HepG2 (cell line): ENCODE results near the gene MTHFD2. TPM values are rescaled to one million over a fixed set of nuclear protein-coding genes. Genes with fewer than 3 reads are reported as not detected.
A peak's percentile ranks its signal among the peaks of the same experiment; 100 is the strongest.

Experiments used
- ATAC-seq: fragments of 200-7000 bp; cut with Tn5 transposase; 3 replicates; pipeline ENCODE4 v1.9.1; 2020; ENCODE audit warnings: mild to moderate bottlenecking, moderate library complexity
- BruUV-seq: library from RNA; stranded (reverse); fragments of 400-500 nt; replicated peaks from 2 replicates; lab custom pipeline; 2021; lab: Mats Ljungman, UMichigan
- CTCF ChIA-PET: fragments of 300-600 bp; formaldehyde crosslinking; extraction: SDS; loops from one replicate; lab custom pipeline; 2021; ENCODE audit warnings: low total read pairs, inconsistent platforms, low intra/inter-chr PET ratio; lab: Yijun Ruan, JAX
- POLR2A ChIA-PET: fragments of 350-600 bp; sonication (Branson Sonifier 250); formaldehyde crosslinking; loops from one replicate; lab custom pipeline; 2020; ENCODE audit warnings: antibody characterized with exemption, inconsistent platforms; lab: Yijun Ruan, JAX
- DNase-seq: peaks from one replicate; pipeline ENCODE4 v3.0.0-alpha.2; 2015; ENCODE audit warnings: low spot score
- FAIRE-seq: peaks from 3 replicates; lab custom pipeline; 2011; peaks lifted over from hg19 to GRCh38; lab: Jason Lieb, UNC
- H2AFZ ChIP-seq: one replicate; pipeline ENCODE4 v1.6.1; 2011; ENCODE audit warnings: low read length, inconsistent platforms
- H3K27ac ChIP-seq: fragments of 300-600 bp; 3 replicates; pipeline ENCODE4 v1.8.0; 2011; ENCODE audit warnings: mixed run types, mild to moderate bottlenecking, mixed read lengths, low read length, inconsistent platforms; ENCODE audit not compliant: insufficient read depth; ENCODE audit errors: extremely low read length
- H3K27me3 ChIP-seq, 2 experiments: fragments of 200-600 bp in 1 of 2; 2 replicates in 1 of 2; 3 replicates in 1 of 2; pipeline versions ENCODE4 v1.6.0 to v1.8.0; 2011; ENCODE audit warnings: low read length in 2 of 2, mild to moderate bottlenecking in 2 of 2, moderate library complexity in 2 of 2, inconsistent platforms in 1 of 2; ENCODE audit not compliant: insufficient read depth in 2 of 2, control insufficient read depth in 1 of 2
- H3K36me3 ChIP-seq, 2 experiments: fragments of 200-600 bp in 1 of 2; replicated peaks in 1 of 2; 2 replicates in 1 of 2; 3 replicates in 1 of 2; pipeline versions ENCODE4 v1.5.1 to v1.8.0; 2011; ENCODE audit warnings: low read length in 2 of 2, inconsistent platforms in 1 of 2; ENCODE audit not compliant: insufficient read depth in 2 of 2, control insufficient read depth in 1 of 2
- H3K4me1 ChIP-seq: 2 replicates; pipeline ENCODE4 v1.5.1; 2012; ENCODE audit warnings: low read length, inconsistent platforms; ENCODE audit not compliant: insufficient read depth
- H3K4me2 ChIP-seq: 2 replicates; pipeline ENCODE4 v1.6.0; 2011; ENCODE audit warnings: low read depth, low read length, inconsistent platforms
- H3K4me3 ChIP-seq, 3 experiments: fragments of 200-600 bp in 1 of 3; sonication (generic), shearing (Covaris generic) in 1 of 3; replicated peaks in 1 of 3; 2 replicates each; pipeline ENCODE4 v1.5.1; 2011 to 2016; ENCODE audit warnings: low read length in 3 of 3, inconsistent platforms in 2 of 3, low read depth in 2 of 3, mild to moderate bottlenecking in 2 of 3, control low read depth in 1 of 3, mixed read lengths in 1 of 3; ENCODE audit not compliant: insufficient read depth in 1 of 3
- H3K79me2 ChIP-seq: one replicate; pipeline ENCODE4 v1.6.1; 2011; ENCODE audit warnings: low read length, inconsistent platforms; ENCODE audit not compliant: insufficient read depth
- H3K9ac ChIP-seq: 2 replicates; pipeline ENCODE4 v1.6.0; 2011; ENCODE audit warnings: mild to moderate bottlenecking, low read depth, low read length, inconsistent platforms; ENCODE audit not compliant: insufficient read depth
- H3K9me3 ChIP-seq: 2 replicates; pipeline ENCODE4 v1.5.1; 2012; ENCODE audit warnings: mild to moderate bottlenecking, low read length
- H4K20me1 ChIP-seq: 2 replicates; pipeline ENCODE4 v1.6.0; 2011; ENCODE audit warnings: inconsistent platforms, mild to moderate bottlenecking, low read length, moderate library complexity; ENCODE audit not compliant: insufficient read depth
- ATAD3A ChIP-seq: sonication (generic); formaldehyde crosslinking; IDR thresholded peaks from 2 replicates; pipeline ENCODE4 v1.4.0; 2020; ENCODE audit warnings: missing genetic modification reagents
- GABPB1 ChIP-seq: IDR thresholded peaks from 2 replicates; pipeline ENCODE4 v1.6.1; 2016; ENCODE audit warnings: mild to moderate bottlenecking, missing genetic modification reagents, moderate library complexity, missing compliant biosample characterization
- GATA4 ChIP-seq: sonication (generic); IDR thresholded peaks from 2 replicates; pipeline ENCODE4 v1.6.1; 2016; ENCODE audit warnings: antibody characterized with exemption, low read depth, borderline replicate concordance
- MED13 ChIP-seq: sonication (generic); formaldehyde crosslinking; IDR thresholded peaks from 2 replicates; pipeline ENCODE4 v1.5.0; 2020; ENCODE audit warnings: missing genetic modification reagents
- PAWR ChIP-seq: sonication (generic); formaldehyde crosslinking; IDR thresholded peaks from 2 replicates; pipeline ENCODE4 v1.4.0; 2020; ENCODE audit warnings: missing genetic modification reagents, mild to moderate bottlenecking, borderline replicate concordance
- SAP130 ChIP-seq: IDR thresholded peaks from 2 replicates; pipeline ENCODE4 v1.6.1; 2016; ENCODE audit warnings: low read depth
- ZBTB40 ChIP-seq, 2 experiments: fragments of 450-650 bp in 1 of 2; sonication (generic) in 1 of 2; formaldehyde crosslinking in 1 of 2; IDR thresholded peaks; 2 replicates each; pipeline versions ENCODE4 v1.6.1 to v1.8.0; 2016 to 2022; ENCODE audit warnings: antibody characterized with exemption in 1 of 2, mild to moderate bottlenecking in 1 of 2, missing genetic modification reagents in 1 of 2
- ZBTB42 ChIP-seq: sonication (generic); formaldehyde crosslinking; IDR thresholded peaks from 2 replicates; pipeline ENCODE4 v1.5.0; 2020; ENCODE audit warnings: mild to moderate bottlenecking, missing genetic modification reagents
- ZC3H13 ChIP-seq: sonication (generic); formaldehyde crosslinking; IDR thresholded peaks from 2 replicates; pipeline ENCODE4 v1.8.1; 2023; ENCODE audit warnings: mild to moderate bottlenecking, missing genetic modification reagents, moderate library complexity
- ZNF180 ChIP-seq: sonication (generic); formaldehyde crosslinking; IDR thresholded peaks from 2 replicates; pipeline ENCODE4 v1.4.0; 2020; ENCODE audit warnings: low read depth, missing genetic modification reagents, borderline replicate concordance
- ZNF547 ChIP-seq: sonication (generic); formaldehyde crosslinking; IDR thresholded peaks from 2 replicates; pipeline ENCODE4 v1.5.1; 2020; ENCODE audit warnings: mild to moderate bottlenecking, missing genetic modification reagents
- ZNF563 ChIP-seq: sonication (generic); formaldehyde crosslinking; IDR thresholded peaks from 2 replicates; pipeline ENCODE4 v1.8.0; 2022; ENCODE audit warnings: mild to moderate bottlenecking, moderate library complexity, missing genetic modification reagents
- WGBS: methylation state at CpG from one replicate; pipeline ENCODE4 v1.1.6; 2017; ENCODE audit warnings: low lambda C conversion rate; 5-methylcytosine and 5-hydroxymethylcytosine counted together
- in situ Hi-C: cut with HindIII; loops from 2 replicates; pipeline ENCODE4 v1.10.0; 2017; ENCODE audit warnings: low pct_unique_long_range_greater_than_20kb; ENCODE audit not compliant: extremely low pct_ligation_motif_present
- intact Hi-C: fragments of 100-400 bp; cut with micrococcal nuclease; formaldehyde crosslinking; loops from one replicate; pipeline ENCODE4 v1.10.0; 2022; ENCODE audit not compliant: unreplicated experiment
- polyA plus RNA-seq, 8 experiments: library from polyadenylated mRNA; depleted of rRNA in 3 of 8; stranded (reverse) in 7 of 8; unstranded in 1 of 8; fragments of >200 nt; fragmentation: Illumina TruSeq in 4 of 8; extraction: Trizol in 4 of 8; gene quantifications; 2 replicates each; pipeline versions ENCODE4 v1.2.1 to v1.2.3, GENCODE V29; 2011 to 2016; ENCODE audit warnings: low read depth in 4 of 8, missing spikeins in 1 of 8, mixed read lengths in 1 of 8; ENCODE audit not compliant: insufficient read depth in 1 of 8
- total RNA-seq, 5 experiments: library from RNA; depleted of rRNA; stranded (reverse); fragments of >200 nt; fragmentation: Illumina TruSeq; extraction: Trizol; gene quantifications; 2 replicates each; pipeline ENCODE4 v1.2.3, GENCODE V29; 2016; ENCODE audit warnings: low read depth in 1 of 5
- TF ChIP-seq, protein P1 (sequence below): sonication (generic); formaldehyde crosslinking; IDR thresholded peaks from 2 replicates; pipeline ENCODE4 v1.5.1; 2020; ENCODE audit warnings: missing genetic modification reagents, mild to moderate bottlenecking, borderline replicate concordance

The MTHFD2 gene
- total and polyA plus RNA-seq, 2 of the 13 experiments (the other 11 are each of a cell fraction or from before 2014, with no cell fraction given) = 188 to 269 TPM

DNA sequence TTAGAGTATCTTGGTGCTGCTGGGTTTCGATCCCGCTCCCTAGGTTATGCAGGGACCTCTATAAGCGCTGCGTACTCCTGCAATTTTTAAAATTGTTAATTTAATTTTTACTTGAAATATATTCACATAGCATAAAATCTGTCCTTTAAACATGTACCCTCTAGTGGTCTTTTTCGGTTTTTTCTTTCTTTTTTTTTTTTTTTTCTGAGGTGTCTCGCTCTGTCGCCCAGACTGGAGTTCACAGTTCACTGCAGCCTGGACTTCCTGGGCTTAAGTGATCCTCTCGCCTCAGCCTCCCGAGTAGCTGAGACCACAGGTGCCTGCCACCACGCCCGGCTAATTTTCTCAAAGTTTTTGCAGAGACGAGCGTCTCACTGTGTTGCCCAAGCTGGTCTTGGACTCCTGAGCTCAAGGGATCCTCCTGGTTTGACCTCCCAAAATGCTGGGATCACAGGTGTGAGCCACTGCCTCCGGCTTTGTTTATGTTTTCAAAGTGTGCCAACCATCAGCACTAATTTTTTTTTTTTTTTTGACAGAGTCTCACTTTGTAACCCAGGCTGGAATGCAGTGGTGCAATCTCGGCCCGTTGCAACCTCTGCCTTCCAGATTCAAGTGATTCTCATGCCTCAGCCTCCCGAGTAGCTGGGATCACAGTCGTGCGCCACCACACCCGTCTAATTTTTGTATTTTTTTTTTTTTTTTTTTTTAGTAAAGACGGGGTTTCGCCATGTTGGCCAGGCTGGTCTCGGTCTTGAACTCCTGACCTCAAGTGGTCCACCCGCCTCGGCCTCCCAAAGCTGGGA, 19.2 kb upstream of the MTHFD2 start:
- ATAC-seq = peak; percentile 37
- Histone ChIP-seq H2AFZ (peak overlapping the region; percentile 61), H3K4me2 (peak overlapping the region; percentile 88), H3K9ac (peak overlapping the region; percentile 94), H3K4me3 (peak overlapping the region; percentile 43 to 91 (median 82)), H4K20me1 (peaks cover 34% of the 10 kb centered on the region), H3K27me3 (no peaks in the 10 kb centered on the region; a peak in 1 of 5 replicates), H3K36me3 (peaks cover 0 to 1% of the 10 kb centered on the region in 2 experiments; a peak in 1 of 5 replicates), H3K4me1 (peaks cover 43% of the 10 kb centered on the region), H3K9me3 (no peaks in the 10 kb centered on the region), H3K27ac (peak overlapping the region; percentile 96), H3K79me2 (peaks cover 39% of the 10 kb centered on the region)
- TSS peak; percentile 77 for BruUV-seq
- ChIA-PET CTCF (no interaction called here), POLR2A (interaction anchor here (0.9 to 2.5 kb wide), 26 partner anchors 9 to 442 kb away, joined by 3 to 53 read pairs (median 6); partner anchors contain the start of genes BOLA3, DGUOK, HTRA2 and MTHFD2)
- intact Hi-C loops = loop anchor here (2.0 kb wide), 1 partner anchor 20 kb away; the partner anchor contains the start of gene MTHFD2
- in situ Hi-C loops = no loop called here
- WGBS = 33% methylated on average over 25 of the region's 25 CpGs
- no peak for FAIRE-seq
- no peak for DNase-seq
- TF ChIP-seq PAWR (CRISPR knock-in tag) (no peak), ZNF563 (CRISPR knock-in tag) (no peak), ZBTB42 (CRISPR knock-in tag) (no peak), ZC3H13 (CRISPR knock-in tag) (no peak), ZNF547 (peak; percentile 13; the same call in 1 of the 2 replicates), GATA4 (no peak; the same call in 1 of the 2 replicates), ZBTB40 (IDR thresholded peaks at IDR 0.05) (no peak), ZBTB40 (CRISPR knock-in tag; IDR thresholded peaks at IDR 0.05) (no peak), ATAD3A (CRISPR knock-in tag) (no peak), ZNF180 (no peak), SAP130 (no peak; the same call in 1 of the 2 replicates), GABPB1 (CRISPR knock-in tag) (0 out of 2 replicates have a peak, but pooled peaks have one; percentile 8), MED13 (CRISPR knock-in tag) (no peak)
- TF ChIP-seq, protein P1, sequence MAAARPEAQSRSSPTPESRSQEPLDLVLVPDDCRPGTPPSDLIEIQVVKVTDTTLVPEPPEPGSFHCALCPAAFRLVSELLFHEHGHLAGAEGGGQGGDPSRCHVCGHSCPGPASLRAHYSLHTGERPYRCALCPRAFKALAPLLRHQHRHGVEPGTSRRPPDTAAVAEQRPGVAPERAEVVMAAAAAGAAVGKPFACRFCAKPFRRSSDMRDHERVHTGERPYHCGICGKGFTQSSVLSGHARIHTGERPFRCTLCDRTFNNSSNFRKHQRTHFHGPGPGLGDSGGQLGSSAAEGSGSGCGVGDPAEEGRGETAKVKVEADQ (CRISPR knock-in tag) = peak; percentile 44; the same call in 1 of the 2 replicates
